DOHH2 (cell line): ENCODE results near the gene EVPL.

ENCODE experiments used
- CTCF ChIP-seq: fragments of 200-600 bp; sonication (generic); IDR thresholded peaks from one replicate; pipeline ENCODE4 v1.5.1; 2014; ENCODE audit warnings: antibody characterized with exemption, mild to moderate bottlenecking, low read depth, low read length; ENCODE audit not compliant: poor library complexity, severe bottlenecking
- EZH2phosphoT487 ChIP-seq: fragments of 200-600 bp; sonication (generic); IDR thresholded peaks from 2 replicates; pipeline ENCODE4 v1.6.1; 2017; ENCODE audit warnings: borderline replicate concordance, mild to moderate bottlenecking, antibody characterized with exemption, low read length, moderate library complexity, mixed read lengths

GRCh38 chr17:75998327-75998795, 28.7 kb downstream of the EVPL start:
- TF ChIP-seq CTCF = no peak
- TF ChIP-seq EZH2phosphoT487 = no peak
